H1 (cell line): ENCODE results near the gene ZIC3. TPM values are rescaled to one million over a fixed set of nuclear protein-coding genes. Genes with fewer than 3 reads are reported as not detected.

ENCODE experiments used
- JUND ChIP-seq: IDR thresholded peaks from 2 replicates; pipeline ENCODE4 v1.6.1; 2011; ENCODE audit warnings: mild to moderate bottlenecking, improper control_type of control experiment, low read length
- KDM1A ChIP-seq: fragments of 200-600, 300-600 bp; sonication (generic); IDR thresholded peaks from 2 replicates; pipeline ENCODE4 v1.7.1; 2016; ENCODE audit warnings: mild to moderate bottlenecking, low read length, borderline replicate concordance
- KDM4A ChIP-seq: IDR thresholded peaks from one replicate; pipeline ENCODE4 v1.7.1; 2012; ENCODE audit warnings: low read depth, mild to moderate bottlenecking, moderate library complexity, low read length, inconsistent platforms; ENCODE audit not compliant: severe bottlenecking
- MAX ChIP-seq: IDR thresholded peaks from 2 replicates; pipeline ENCODE4 v1.6.1; 2012; ENCODE audit warnings: inconsistent platforms
- TAF1 ChIP-seq: IDR thresholded peaks from 2 replicates; pipeline ENCODE4 v1.6.1; 2011; ENCODE audit warnings: mild to moderate bottlenecking, low read depth, low read length
- polyA plus RNA-seq, 7 experiments: library from polyadenylated mRNA; depleted of rRNA in 3 of 7; stranded (reverse) in 5 of 7; unstranded in 2 of 7; fragments of >200 nt in 5 of 7; fragments of 200-250 nt in 2 of 7; gene quantifications; 1 replicate in 5 of 7; 2 replicates in 1 of 7; 4 replicates in 1 of 7; pipeline versions ENCODE4 v1.2.1 to v1.2.3, GENCODE V29; 2011 to 2013; ENCODE audit warnings: missing spikeins in 2 of 7, mixed read lengths in 2 of 7
- total RNA-seq: library from RNA; stranded (reverse); fragmentation: NEBNext Ultra II Directional; extraction: Animal tissue kit (Norgen Biotek cat#: 25700); gene quantifications from 2 replicates; pipeline ENCODE4 v1.2.1, GENCODE V29; 2021

ZIC3 gene
- total and polyA plus RNA-seq, 2 of the 8 experiments (the other 6 are each of a cell fraction or from before 2014, with no cell fraction given), result 53.7 to 73.1 TPM

- TF ChIP-seq TAF1 (0 out of 2 replicates have a peak, but pooled peaks have one; percentile 20), KDM4A (peak; percentile 35), JUND (no peak), MAX (peak; percentile 88), KDM1A (peak; percentile 4; the same call in 1 of the 2 replicates)
Measured at GRCh38 chrX:137549851-137550664, 15.9 kb upstream of the ZIC3 start (continued).
